Dedifferentiated amniotic fluid mesenchymal stem cell (primary cell): ENCODE measurements around the gene MAOB.

Experiments used
- DNase-seq: peaks from one replicate; pipeline ENCODE4 v3.0.0-alpha.2; 2016; ENCODE audit errors: extremely low spot score

Gene MAOB

GRCh38 chrX:43860646-43861370, 21.4 kb downstream of the MAOB start:
- no peak for DNase-seq

GRCh38 chrX:43853225-43853828, 28.9 kb downstream of the MAOB start:
- DNase-seq, result no peak

GRCh38 chrX:43850629-43851028, 31.6 kb downstream of the MAOB start:
- DNase-seq, result no peak

- no peak for DNase-seq
These were observed 33.1 kb downstream of the MAOB start for GRCh38 chrX:43849173-43849572.

- DNase-seq, result no peak
These were observed 34.9 kb downstream of the MAOB start for GRCh38 chrX:43847352-43847751.

- DNase-seq, result no peak
These were observed 35.7 kb downstream of the MAOB start for GRCh38 chrX:43846558-43846957.

- no peak for DNase-seq
These were observed 36.5 kb downstream of the MAOB start for GRCh38 chrX:43845776-43846175.

- DNase-seq, result no peak
These were observed 42.0 kb downstream of the MAOB start for GRCh38 chrX:43840265-43840664.

GRCh38 chrX:43836435-43837184, 45.6 kb downstream of the MAOB start:
- no peak for DNase-seq

- DNase-seq, result no peak
These were observed 46.7 kb downstream of the MAOB start for GRCh38 chrX:43835559-43835958.

GRCh38 chrX:43827791-43828190, 54.5 kb downstream of the MAOB start:
- DNase-seq, result no peak

GRCh38 chrX:43822014-43822413, 60.2 kb downstream of the MAOB start:
- no peak for DNase-seq

- no peak for DNase-seq
These were observed 64.8 kb downstream of the MAOB start for GRCh38 chrX:43817444-43817843.

- no peak for DNase-seq
These were observed 67.0 kb downstream of the MAOB start for GRCh38 chrX:43815209-43815608.

GRCh38 chrX:43813898-43814297, 68.4 kb downstream of the MAOB start:
- no peak for DNase-seq

GRCh38 chrX:43813319-43813718, 68.9 kb downstream of the MAOB start:
- no peak for DNase-seq

- peak; percentile 47 for DNase-seq
These were observed 72.8 kb downstream of the MAOB start for GRCh38 chrX:43809463-43809862.

- no peak for DNase-seq
These were observed 74.0 kb downstream of the MAOB start for GRCh38 chrX:43808231-43808630.

- DNase-seq, result no peak
These were observed 76.7 kb downstream of the MAOB start for GRCh38 chrX:43805579-43805978.

GRCh38 chrX:43804021-43804420, 78.2 kb downstream of the MAOB start:
- no peak for DNase-seq

- no peak for DNase-seq
These were observed 96.2 kb downstream of the MAOB start for GRCh38 chrX:43785930-43786591.

- no peak for DNase-seq
These were observed 124.2 kb downstream of the MAOB start for GRCh38 chrX:43758044-43758443.
